NCI-H2227 (cell line): ENCODE measurements around the gene ACSS2.
A peak's percentile ranks its signal among the peaks of the same experiment; 100 is the strongest.

Source experiments
- DNase-seq: peaks from one replicate; lab custom pipeline; 2025; ENCODE audit not compliant: unreplicated experiment; lab: John Stamatoyannopoulos, UW

ACSS2 gene

GRCh38 chr20:34876406-34877282 lies at the start of gene ACSS2:
TSS of gene ACSS2 (plus strand) at chr20:34876612. CDS start at chr20:34876646, 34 bp downstream.
- DNase-seq = peak; percentile 61

- no peak for DNase-seq
Observed at GRCh38 chr20:34829191-34829590, 47.2 kb upstream of the ACSS2 start.

GRCh38 chr20:34831936-34832335 lies 44.5 kb upstream of the ACSS2 start:
- no peak for DNase-seq

- peak; percentile 73 for DNase-seq
Observed at GRCh38 chr20:34834459-34834893, 41.9 kb upstream of the ACSS2 start.

DNA sequence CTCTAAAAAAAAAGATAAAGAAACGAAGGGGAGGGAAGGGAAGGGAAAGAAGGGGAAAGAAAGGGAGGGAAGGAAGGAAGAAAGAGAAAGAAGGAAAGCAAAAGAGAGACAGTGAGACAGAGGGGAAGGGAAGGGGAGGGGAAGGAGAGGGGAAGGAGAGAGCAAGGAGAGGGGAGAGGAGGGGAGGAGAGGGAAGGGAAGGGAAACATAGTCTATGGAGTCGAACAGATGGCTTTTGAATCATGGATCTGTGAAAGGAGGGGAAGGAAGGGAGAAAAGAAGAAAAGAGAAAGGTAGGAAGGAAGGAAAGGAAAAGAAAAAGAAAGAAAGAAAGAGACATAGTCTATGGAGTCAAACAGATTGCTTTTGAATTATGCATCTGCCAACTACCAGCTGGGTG lies 34.3 kb upstream of the ACSS2 start:
- DNase-seq = no peak

- DNase-seq = no peak
Observed at GRCh38 chr20:34843421-34843820, 33.0 kb upstream of the ACSS2 start.

DNA sequence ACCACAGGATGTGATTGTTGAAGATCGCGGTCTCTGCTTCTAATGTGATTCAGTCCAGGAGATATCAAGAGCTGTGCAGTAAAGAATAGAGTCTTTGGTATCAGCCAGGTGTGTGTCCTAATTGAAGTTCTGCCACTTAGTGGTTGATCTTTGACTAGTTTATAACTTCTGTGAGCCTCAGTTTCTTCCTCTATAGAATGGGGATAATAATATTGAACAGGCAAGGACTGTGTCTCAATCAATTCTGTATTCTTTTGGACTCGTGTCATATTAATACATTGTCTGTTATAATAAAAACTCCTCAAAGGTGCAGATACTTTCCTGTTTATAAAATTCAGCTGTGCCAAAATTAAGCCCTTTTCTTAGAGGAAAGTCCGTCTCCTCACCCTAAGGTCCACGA lies 27.8 kb upstream of the ACSS2 start:
- DNase-seq = no peak

DNA sequence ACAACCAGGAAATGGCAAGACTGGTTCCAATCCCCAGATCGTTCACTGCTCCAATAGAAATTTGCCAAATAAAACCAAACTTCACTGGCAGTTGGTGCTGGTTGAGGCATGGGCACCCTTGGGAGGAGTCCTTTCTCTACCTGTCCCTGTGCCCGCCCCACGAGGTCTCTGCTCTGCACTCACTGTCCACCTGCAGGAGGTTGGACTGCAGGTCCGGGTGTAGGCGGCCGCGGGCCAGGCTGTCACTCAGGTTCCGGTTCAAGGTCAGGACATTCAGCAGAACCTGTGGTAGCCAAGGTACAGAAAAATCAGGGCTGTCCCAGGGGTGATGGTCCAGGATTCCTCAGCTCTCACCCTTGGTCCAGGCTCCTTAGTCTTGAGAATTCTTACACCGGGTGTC lies 26.6 kb upstream of the ACSS2 start:
- no peak for DNase-seq

GRCh38 chr20:34850969-34851368 lies 25.4 kb upstream of the ACSS2 start:
- DNase-seq = no peak

DNA sequence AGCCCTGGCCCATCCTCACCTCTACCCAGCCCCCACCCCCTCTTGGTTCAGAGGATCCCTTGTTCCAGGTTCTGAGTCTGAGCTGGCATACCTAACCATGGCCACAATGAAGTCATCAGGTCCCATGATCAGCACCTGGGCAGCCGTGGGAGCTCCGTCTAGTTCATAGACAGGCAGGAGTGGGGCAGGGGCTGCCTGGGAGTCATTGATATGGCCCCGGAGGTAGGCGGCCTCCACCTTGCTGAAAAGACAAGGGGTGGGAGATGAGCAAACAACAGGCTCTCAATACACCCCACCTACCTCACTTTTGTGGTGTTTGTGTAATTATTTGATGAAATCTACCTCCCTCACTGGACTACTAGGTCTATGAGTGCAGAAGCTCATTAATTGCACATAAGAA lies 24.1 kb upstream of the ACSS2 start:
- DNase-seq = no peak

DNA sequence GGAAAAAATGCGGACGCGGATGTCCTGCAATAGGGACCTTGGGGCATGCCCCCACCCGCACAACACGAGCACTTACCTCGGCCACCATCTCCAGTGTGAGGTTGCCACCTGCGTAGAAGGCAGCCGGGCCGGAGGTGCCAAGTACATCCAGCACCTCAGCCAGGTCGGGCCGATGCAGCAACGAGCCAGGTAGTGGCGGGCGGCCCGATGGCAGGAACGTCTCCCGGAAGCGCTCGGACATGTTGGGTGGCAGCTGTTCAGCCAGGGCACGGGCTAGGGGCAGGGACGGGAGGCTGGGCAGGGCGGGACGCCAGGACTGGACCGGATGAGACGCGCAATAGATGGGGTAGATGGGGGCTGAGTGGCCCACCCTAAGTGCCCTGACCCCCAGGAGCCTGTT lies 17.0 kb upstream of the ACSS2 start:
- no peak for DNase-seq

GRCh38 chr20:34859826-34860545 lies 16.4 kb upstream of the ACSS2 start:
- DNase-seq = no peak

DNA sequence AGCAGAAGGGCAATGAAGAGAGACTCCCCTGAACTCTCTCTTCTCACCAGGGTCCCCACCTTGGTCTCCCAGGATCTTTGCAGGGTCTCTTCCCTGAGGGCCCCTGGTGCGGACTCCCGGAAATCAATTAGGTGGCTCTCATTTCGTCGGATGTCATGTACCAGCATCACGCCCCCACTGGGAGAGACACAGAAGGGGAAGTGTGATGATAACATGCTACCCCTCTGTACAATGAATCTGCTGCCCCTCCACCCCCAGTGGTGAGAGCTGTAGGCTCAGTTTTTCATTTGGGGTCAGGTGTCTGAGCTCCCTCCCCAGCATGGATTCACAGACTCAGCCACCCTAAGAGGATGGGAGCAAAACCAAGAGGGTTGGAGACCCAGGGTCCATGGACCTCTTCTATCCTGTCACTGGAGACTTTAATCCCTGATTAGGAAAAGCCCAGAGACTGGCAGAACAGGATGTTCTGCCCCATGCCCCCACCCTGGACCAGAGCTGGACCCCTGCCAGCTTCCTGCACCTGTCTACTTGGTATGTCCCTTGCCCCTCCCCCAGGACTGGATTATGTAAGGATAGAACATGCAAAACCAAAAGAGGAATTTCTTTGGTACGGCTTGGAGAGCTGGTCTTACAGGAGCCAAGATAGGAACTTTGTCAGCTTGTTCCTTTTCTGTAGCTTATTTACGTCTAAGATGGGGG lies 14.9 kb upstream of the ACSS2 start:
- no peak for DNase-seq

DNA sequence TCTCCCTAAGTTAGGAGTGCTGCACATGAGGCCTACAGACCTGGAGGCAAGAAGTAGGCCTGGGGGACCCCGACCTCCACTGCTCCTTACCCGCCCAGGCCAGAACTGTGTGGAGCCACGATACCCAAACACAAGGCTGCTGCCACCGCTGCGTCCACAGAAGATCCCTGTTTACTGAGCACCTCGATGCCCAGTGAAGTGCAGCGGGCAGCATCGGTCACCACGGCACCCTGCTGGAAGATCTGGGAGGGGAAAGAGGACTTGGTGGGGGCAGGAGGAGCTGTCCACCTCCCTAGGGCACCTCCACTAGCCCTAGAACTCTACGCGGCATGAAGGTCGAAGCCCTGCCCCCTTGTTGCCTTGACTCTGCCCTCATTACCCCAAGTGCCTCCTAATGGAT lies 13.7 kb upstream of the ACSS2 start:
- DNase-seq = no peak

- DNase-seq = no peak
Observed at GRCh38 chr20:34863421-34863965, 12.9 kb upstream of the ACSS2 start.

DNA sequence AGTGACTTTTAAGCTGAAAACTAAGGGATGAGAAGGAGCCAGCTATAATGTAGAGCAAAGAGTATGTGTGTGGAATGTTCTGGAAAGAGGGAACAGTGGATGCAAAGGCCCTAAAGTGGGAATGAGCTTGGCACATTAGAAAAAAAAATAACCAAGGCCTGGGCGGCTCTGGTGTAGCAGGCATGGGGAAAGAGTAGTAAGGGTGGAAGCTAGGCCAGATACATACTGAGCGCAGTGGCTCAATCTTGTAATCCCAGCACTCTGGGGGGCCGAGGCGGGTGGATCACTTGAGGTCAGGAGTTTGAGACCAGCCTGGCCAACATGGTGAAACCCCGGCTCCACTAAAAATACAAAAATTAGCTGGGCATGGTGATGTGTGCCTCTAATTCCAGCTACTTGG lies 12.2 kb upstream of the ACSS2 start:
- DNase-seq = no peak

- peak; percentile 43 for DNase-seq
Observed at GRCh38 chr20:34871320-34871926, 5.0 kb upstream of the ACSS2 start.

- peak; percentile 45 for DNase-seq
Observed at GRCh38 chr20:34871966-34872621, 4.3 kb upstream of the ACSS2 start.

GRCh38 chr20:34872622-34873224 lies 3.7 kb upstream of the ACSS2 start, which contains the start of gene GGT7:
TSS of gene GGT7 (minus strand) at chr20:34872856. CDS start at chr20:34872815, 41 bp downstream.
- peak; percentile 91 for DNase-seq

DNA sequence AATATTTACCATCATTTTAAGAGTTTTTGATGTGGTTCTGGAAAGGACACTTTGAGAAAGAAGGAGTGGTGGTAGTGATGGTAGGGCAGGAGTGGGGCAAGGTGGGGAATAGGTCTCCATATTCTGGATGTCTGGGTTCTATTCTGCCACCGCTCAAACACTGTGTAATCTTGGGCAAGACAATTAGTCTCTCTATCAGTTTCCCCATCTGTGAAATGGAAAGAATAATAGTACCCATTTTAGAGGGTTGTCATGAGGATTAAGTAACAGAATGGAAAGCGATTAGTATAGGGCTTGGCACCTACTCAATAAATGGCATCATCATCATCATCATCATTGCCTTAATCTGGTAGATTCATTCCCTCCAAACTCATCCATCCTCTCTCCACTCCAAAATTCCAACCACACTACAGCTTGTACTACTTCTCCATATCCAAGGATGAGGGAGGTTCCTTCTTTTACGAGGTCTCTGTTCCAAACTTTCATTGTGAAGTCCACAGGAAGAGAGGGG lies 2.8 kb upstream of the ACSS2 start:
- DNase-seq = no peak
